CD8-positive, alpha-beta memory T cell (primary cell): ENCODE results near the gene NFIX. TPM values are rescaled to one million over a fixed set of nuclear protein-coding genes. Genes with fewer than 3 reads are reported as not detected.
A peak's percentile ranks its signal among the peaks of the same experiment; 100 is the strongest.

Experiments used
- CTCF ChIA-PET: fragments of 350-600 bp; sonication (Branson Sonifier 250); formaldehyde crosslinking; loops from one replicate; lab custom pipeline; 2021; ENCODE audit warnings: antibody characterized with exemption; lab: Charles Lee
- POLR2A ChIA-PET: fragments of 350-600 bp; sonication (Branson Sonifier 250); formaldehyde crosslinking; loops from one replicate; lab custom pipeline; 2021; ENCODE audit warnings: antibody characterized with exemption; lab: Charles Lee
- DNase-seq, 5 donors: peaks; one replicate each; pipeline versions ENCODE4 v3.0.0 to v3.0.0-alpha.2; 2020 to 2022; ENCODE audit warnings: mixed read lengths in 1 of 5
- H3K27ac ChIP-seq: one replicate; pipeline ENCODE4 v1.7.0; 2013; ENCODE audit warnings: low read depth, mild to moderate bottlenecking, low read length, moderate library complexity
- H3K27me3 ChIP-seq: 2 replicates; pipeline ENCODE4 v1.7.0; 2013; ENCODE audit warnings: low read length, mild to moderate bottlenecking; ENCODE audit not compliant: insufficient read depth, poor library complexity, severe bottlenecking
- H3K36me3 ChIP-seq: 2 replicates; pipeline ENCODE4 v1.7.0; 2013; ENCODE audit warnings: mild to moderate bottlenecking, low read length, moderate library complexity; ENCODE audit not compliant: insufficient read depth
- H3K4me1 ChIP-seq: 2 replicates; pipeline ENCODE4 v1.7.0; 2013; ENCODE audit warnings: mild to moderate bottlenecking, low read length, moderate library complexity; ENCODE audit not compliant: insufficient read depth
- H3K4me3 ChIP-seq: 2 replicates; pipeline ENCODE4 v1.7.0; 2013; ENCODE audit warnings: mild to moderate bottlenecking, low read length
- H3K9me3 ChIP-seq: 2 replicates; pipeline ENCODE4 v1.7.0; 2013; ENCODE audit warnings: mild to moderate bottlenecking, low read length
- H3K27ac Mint-ChIP-seq, 8 donors: one replicate each; pipeline ENCODE4 v1.8.0; 2020 to 2021; ENCODE audit warnings: mixed read lengths in 8 of 8, mild to moderate bottlenecking in 6 of 8, inconsistent platforms in 3 of 8, moderate library complexity in 3 of 8
- H3K27me3 Mint-ChIP-seq, 2 donors: one replicate each; pipeline ENCODE4 v1.8.0; 2020 to 2021; ENCODE audit warnings: mixed read lengths in 2 of 2, mild to moderate bottlenecking in 1 of 2, moderate library complexity in 1 of 2
- H3K36me3 Mint-ChIP-seq, 3 donors: one replicate each; pipeline ENCODE4 v1.8.0; 2020 to 2021; ENCODE audit warnings: mixed read lengths in 3 of 3, inconsistent platforms in 1 of 3, mild to moderate bottlenecking in 1 of 3
- H3K4me1 Mint-ChIP-seq, 3 donors: one replicate each; pipeline ENCODE4 v1.8.0; 2020 to 2021; ENCODE audit warnings: mixed read lengths in 3 of 3, inconsistent platforms in 1 of 3, mild to moderate bottlenecking in 1 of 3
- H3K4me3 Mint-ChIP-seq, 7 donors: one replicate each; pipeline ENCODE4 v1.8.0; 2020 to 2021; ENCODE audit warnings: mixed read lengths in 7 of 7, mild to moderate bottlenecking in 6 of 7, moderate library complexity in 4 of 7, inconsistent platforms in 2 of 7
- H3K9me3 Mint-ChIP-seq, 5 donors: one replicate each; pipeline ENCODE4 v1.8.0; 2020 to 2022; ENCODE audit warnings: mixed read lengths in 5 of 5, mild to moderate bottlenecking in 3 of 5, moderate library complexity in 2 of 5, inconsistent platforms in 1 of 5
- polyA plus RNA-seq: library from polyadenylated mRNA; unstranded; fragments of 300-500 nt; fragmentation: Illumina TruSeq; gene quantifications from one replicate; pipeline ENCODE4 v1.2.3, GENCODE V29; 2021
- total RNA-seq, 2 experiments: library from RNA; stranded (reverse); gene quantifications; one replicate each; pipeline ENCODE4 v1.2.3, GENCODE V29; 2021

The NFIX gene
- total and polyA plus RNA-seq, 3 experiments from 2014 or later, result 0.94 to 2.8 (median 2.3) TPM

GRCh38 chr19:13109361-13110098, 114.3 kb downstream of the NFIX start:
- Histone ChIP-seq H3K27me3 (no peaks in the 10 kb centered on the region), H3K4me1 (peaks cover 7% of the 10 kb centered on the region), H3K9me3 (no peaks in the 10 kb centered on the region), H3K27ac (no peak overlapping the region), H3K4me3 (no peak overlapping the region), H3K36me3 (no peaks in the 10 kb centered on the region)
- ChIA-PET CTCF (interaction anchor here (0.6 kb wide), 1 partner anchor 144 kb away, joined by 3 read pairs; no protein-coding TSS in a partner anchor), POLR2A (interaction anchor here (0.6 kb wide), 1 partner anchor 43 kb away, joined by 5 read pairs; no protein-coding TSS in a partner anchor)
- Mint-ChIP-seq H3K4me3 (no peak overlapping the region), H3K27ac (no peak overlapping the region), H3K36me3 (peaks cover 0 to 30% (median 0%) of the 10 kb centered on the region in 3 donors), H3K4me1 (peaks cover 0 to 9% (median 2%) of the 10 kb centered on the region in 3 donors), H3K27me3 (no peaks in the 10 kb centered on the region), H3K9me3 (no peaks in the 10 kb centered on the region)
- DNase-seq, result no peak

GRCh38 chr19:13110099-13110610, 114.9 kb downstream of the NFIX start:
- DNase-seq, result no peak
- CTCF ChIA-PET, result no interaction called here
- H3K4me1 ChIP-seq, result peaks cover 2% of the 10 kb centered on the region
- Mint-ChIP-seq H3K27me3 (no peaks in the 10 kb centered on the region), H3K4me3 (no peak overlapping the region), H3K4me1 (peaks cover 0 to 3% (median 0%) of the 10 kb centered on the region in 3 donors), H3K36me3 (peaks cover 0 to 34% (median 0%) of the 10 kb centered on the region in 3 donors), H3K27ac (no peak overlapping the region), H3K9me3 (no peaks in the 10 kb centered on the region)
- H3K27me3 ChIP-seq, result no peaks in the 10 kb centered on the region
- H3K36me3 ChIP-seq, result no peaks in the 10 kb centered on the region
- no peak overlapping the region for H3K4me3 ChIP-seq
- H3K9me3 ChIP-seq, result no peaks in the 10 kb centered on the region
- no peak overlapping the region for H3K27ac ChIP-seq
- POLR2A ChIA-PET, result no interaction called here

- Histone ChIP-seq H3K9me3 (no peaks in the 10 kb centered on the region), H3K4me3 (no peak overlapping the region), H3K27me3 (no peaks in the 10 kb centered on the region), H3K36me3 (no peaks in the 10 kb centered on the region), H3K27ac (no peak overlapping the region), H3K4me1 (peaks cover 12% of the 10 kb centered on the region)
- ChIA-PET CTCF (interaction anchor here (1.7 to 1.8 kb wide), 2 partner anchors 11 to 37 kb away, joined by 3 read pairs; no protein-coding TSS in a partner anchor), POLR2A (no interaction called here)
- no peaks in the 10 kb centered on the region for H3K9me3 Mint-ChIP-seq
- no peak for DNase-seq
- H3K4me1 Mint-ChIP-seq, result peaks cover 18 to 21% (median 20%) of the 10 kb centered on the region in 3 donors
- no peak overlapping the region for H3K4me3 Mint-ChIP-seq
- no peak overlapping the region for H3K27ac Mint-ChIP-seq
- H3K36me3 Mint-ChIP-seq, result peaks cover 0 to 41% (median 0%) of the 10 kb centered on the region in 3 donors
- peaks cover 0 to 3% of the 10 kb centered on the region in 2 donors for H3K27me3 Mint-ChIP-seq
Measured at GRCh38 chr19:13112555-13112954, 117.3 kb downstream of the NFIX start.

GRCh38 chr19:13115936-13116281, 120.6 kb downstream of the NFIX start:
- Histone ChIP-seq H3K27ac (peak overlapping the region; percentile 57), H3K27me3 (no peaks in the 10 kb centered on the region), H3K4me3 (peak overlapping the region; percentile 81), H3K4me1 (peaks cover 35% of the 10 kb centered on the region), H3K9me3 (no peaks in the 10 kb centered on the region), H3K36me3 (no peaks in the 10 kb centered on the region)
- CTCF ChIA-PET, result interaction anchor here (2.2 kb wide), 1 partner anchor 11 kb away, joined by 8 read pairs; no protein-coding TSS in a partner anchor
- DNase-seq, result no peak
- Mint-ChIP-seq H3K4me1 (peaks cover 36 to 46% (median 45%) of the 10 kb centered on the region in 3 donors), H3K27ac (peak overlapping the region in 6 of 8 donors; percentile 51 to 95 (median 94)), H3K27me3 (peaks cover 0 to 5% of the 10 kb centered on the region in 2 donors), H3K36me3 (peaks cover 0 to 31% (median 0%) of the 10 kb centered on the region in 3 donors), H3K4me3 (peak overlapping the region; percentile 90 to 98 (median 92)), H3K9me3 (no peaks in the 10 kb centered on the region)
- POLR2A ChIA-PET, result interaction anchor here (0.5 to 1.2 kb wide), 2 partner anchors 34 to 52 kb away, joined by 3 to 5 read pairs; partner anchors contain the start of genes IER2 and STX10

GRCh38 chr19:13116282-13117175, 121.3 kb downstream of the NFIX start, which contains the start of gene TRMT1:
TSS of gene TRMT1 (minus strand) at chr19:13116740. CDS start at chr19:13116399, 341 bp downstream.
- Histone ChIP-seq H3K27me3 (no peaks in the 10 kb centered on the region), H3K4me3 (peak within 1 kb of the TSS; percentile 81), H3K4me1 (peaks cover 36% of the 10 kb centered on the region), H3K36me3 (no peaks in the 10 kb centered on the region), H3K9me3 (no peaks in the 10 kb centered on the region), H3K27ac (peak within 1 kb of the TSS; percentile 57)
- CTCF ChIA-PET, result interaction anchor here (2.1 to 3.8 kb wide), 2 partner anchors 12 to 36 kb away, joined by 10 to 22 read pairs; no protein-coding TSS in a partner anchor
- peak; percentile 82 to 93 (median 86) for DNase-seq
- Mint-ChIP-seq H3K27ac (peak within 1 kb of the TSS; percentile 78 to 97 (median 95)), H3K9me3 (no peaks in the 10 kb centered on the region), H3K36me3 (peaks cover 0 to 32% (median 0%) of the 10 kb centered on the region in 3 donors), H3K27me3 (peaks cover 0 to 5% of the 10 kb centered on the region in 2 donors), H3K4me3 (peak within 1 kb of the TSS; percentile 90 to 98 (median 92)), H3K4me1 (peaks cover 42 to 52% (median 51%) of the 10 kb centered on the region in 3 donors)
- POLR2A ChIA-PET, result interaction anchor here (0.6 to 2.2 kb wide), 6 partner anchors 11 to 51 kb away, joined by 3 to 22 read pairs (median 5); no protein-coding TSS in a partner anchor

GRCh38 chr19:13117176-13117771, 122.0 kb downstream of the NFIX start:
- Mint-ChIP-seq H3K36me3 (peaks cover 0 to 34% (median 0%) of the 10 kb centered on the region in 3 donors), H3K9me3 (no peaks in the 10 kb centered on the region), H3K27ac (peak overlapping the region; percentile 78 to 97 (median 95)), H3K4me1 (peaks cover 49 to 60% (median 58%) of the 10 kb centered on the region in 3 donors), H3K4me3 (peak overlapping the region; percentile 90 to 98 (median 92)), H3K27me3 (peaks cover 0 to 5% of the 10 kb centered on the region in 2 donors)
- DNase-seq, result no peak
- no peaks in the 10 kb centered on the region for H3K36me3 ChIP-seq
- ChIA-PET POLR2A (interaction anchor here (0.5 to 2.2 kb wide), 12 partner anchors 12 to 928 kb away, joined by 3 to 22 read pairs (median 6); partner anchors contain the start of genes IER2 and STX10), CTCF (interaction anchor here (0.7 to 3.8 kb wide), 8 partner anchors 13 to 671 kb away, joined by 3 to 22 read pairs (median 4); partner anchors contain the start of genes IER2 and STX10)
- H3K27ac ChIP-seq, result peak overlapping the region; percentile 57
- H3K4me1 ChIP-seq, result peaks cover 36% of the 10 kb centered on the region
- H3K9me3 ChIP-seq, result no peaks in the 10 kb centered on the region
- no peaks in the 10 kb centered on the region for H3K27me3 ChIP-seq
- H3K4me3 ChIP-seq, result peak overlapping the region; percentile 81
